ENCODE results near the gene FHIT. TPM values are rescaled to one million over a fixed set of nuclear protein-coding genes. Genes with fewer than 3 reads are reported as not detected.
"Not testable (repeated sequence)": the region's sequence is repeated elsewhere in the genome, so short reads cannot be mapped to it uniquely, and the experiment has no call there.

FHIT gene
- total RNA-seq, 1 donor from 2014 or later: 7.9 TPM

DNA sequence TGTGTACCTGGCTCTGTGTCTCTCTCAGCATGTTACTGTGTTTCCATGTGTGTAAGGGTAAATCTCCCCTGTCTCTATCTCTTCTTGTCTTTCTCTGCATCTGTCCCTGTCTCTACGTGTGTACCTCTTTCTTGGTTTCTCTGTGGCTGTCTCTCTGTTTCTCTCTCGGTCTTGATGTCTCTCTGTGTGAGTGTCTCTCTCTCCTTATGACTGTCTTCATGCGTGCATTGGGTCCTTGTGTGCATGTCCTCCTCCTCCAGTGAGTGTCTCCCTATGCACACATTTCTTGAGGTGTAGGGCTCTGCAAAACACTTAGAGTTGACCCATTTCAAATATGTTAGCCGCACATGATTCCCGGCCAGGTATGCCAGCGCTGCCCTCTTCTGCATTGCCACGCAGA is 1298.1 kb downstream of the FHIT start:
- DNase-seq (ENCODE audit: low spot score): no peak

DNA sequence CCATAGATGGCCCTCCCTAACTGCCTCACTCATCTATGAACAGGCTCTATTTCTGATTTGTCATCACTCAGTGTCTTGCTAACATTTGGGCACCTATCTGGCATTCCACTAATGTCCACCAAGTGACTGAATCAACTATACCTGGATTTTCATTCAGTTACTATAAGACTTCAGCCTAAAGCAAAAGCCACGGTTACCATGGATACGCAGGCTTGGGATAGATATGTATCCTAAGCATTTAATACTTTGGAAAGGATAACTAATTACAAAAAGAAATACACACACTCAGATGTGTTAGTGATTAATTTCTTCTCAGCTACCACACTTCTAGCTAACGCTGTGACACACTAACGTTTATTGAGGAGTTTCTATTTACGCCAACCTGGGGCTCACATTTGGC is 1301.9 kb downstream of the FHIT start:
- DNase-seq (ENCODE audit: low spot score): no peak

DNA sequence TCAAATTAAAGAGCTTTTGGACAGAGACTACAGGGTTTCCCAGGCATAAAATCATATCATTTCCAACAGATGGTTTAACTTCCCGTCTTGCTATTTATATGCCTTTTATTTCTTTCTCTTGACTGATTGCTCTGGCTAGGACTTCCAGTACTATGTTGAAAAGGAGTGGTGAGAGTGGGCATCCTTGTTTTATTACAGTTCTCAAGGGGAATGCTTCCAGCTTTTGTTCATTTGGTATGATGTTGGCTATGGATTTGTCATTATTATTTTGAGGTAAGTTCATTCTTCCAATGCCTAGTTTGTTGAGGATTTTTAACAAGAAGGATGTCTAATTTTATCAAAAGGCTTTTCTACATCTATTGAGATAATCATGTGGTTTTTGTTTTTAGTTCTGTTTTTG is 1304.9 kb downstream of the FHIT start:
- DNase-seq (ENCODE audit: low spot score): no peak

DNA sequence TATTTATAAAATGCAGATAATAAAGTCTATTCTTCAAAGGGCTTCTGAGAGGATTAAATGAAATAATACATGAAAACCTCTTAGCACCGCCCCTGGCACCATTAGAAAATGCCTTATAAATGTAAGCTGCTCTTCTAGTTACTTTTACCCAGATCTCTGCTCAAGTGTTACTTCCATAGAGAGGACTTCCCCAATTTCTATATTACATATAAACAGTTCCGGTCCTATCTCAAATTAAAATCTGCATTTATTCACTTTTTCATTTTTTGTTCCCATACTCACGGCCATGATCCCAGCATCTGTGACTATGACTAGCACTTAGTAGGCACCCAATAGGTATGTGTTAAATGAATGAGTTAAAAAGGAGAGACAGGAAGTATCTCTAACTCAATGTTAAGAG is 1310.5 kb downstream of the FHIT start:
- no peak for DNase-seq (ENCODE audit: low spot score)

DNA sequence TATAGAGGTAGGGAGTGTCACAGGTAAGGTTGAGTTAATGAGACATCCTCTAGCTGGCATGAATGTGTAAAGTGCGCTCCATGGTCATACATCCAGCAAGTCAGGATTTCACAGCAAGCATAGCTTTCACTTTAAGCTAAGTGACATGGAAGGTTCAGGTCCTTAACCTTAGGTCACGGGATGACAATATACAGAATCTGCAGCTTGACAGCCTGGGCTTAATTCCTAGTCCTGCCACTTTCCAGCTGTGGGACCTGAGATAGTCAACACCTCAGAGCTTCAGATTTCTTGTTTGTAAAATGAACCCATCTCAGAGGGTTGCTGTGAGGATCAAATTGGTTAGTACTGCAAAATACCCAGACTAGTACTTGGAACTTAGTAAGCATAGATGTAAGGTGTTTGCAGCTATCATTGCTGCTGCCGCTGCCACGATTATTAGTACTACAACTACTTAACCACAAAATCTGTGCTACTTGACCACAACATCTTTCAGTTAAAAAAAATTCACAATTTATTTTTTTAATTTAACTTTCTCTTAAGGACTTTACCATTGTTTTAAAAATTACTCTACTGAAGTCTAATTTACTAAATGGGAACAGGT is 1311.3 kb downstream of the FHIT start:
- DNase-seq (ENCODE audit: low spot score): no peak

DNA sequence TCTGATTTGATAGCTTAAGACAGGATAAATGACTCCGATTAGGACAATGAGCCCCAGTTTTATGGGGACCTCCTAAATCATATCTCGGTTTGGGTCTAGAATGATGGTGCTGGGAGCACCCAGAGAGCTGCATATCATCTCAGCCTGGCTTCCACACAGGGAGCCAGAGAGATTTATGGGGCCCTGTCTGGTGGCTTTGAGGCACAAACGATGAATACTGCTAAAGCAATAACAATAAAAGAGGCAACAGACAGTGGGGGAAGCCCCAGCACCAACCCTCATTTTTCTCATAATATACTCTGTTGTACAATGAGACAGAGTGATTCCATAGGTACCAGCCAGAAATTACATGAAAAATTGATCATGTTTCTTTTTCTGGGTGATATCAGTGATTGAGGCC is 1312.4 kb downstream of the FHIT start:
- DNase-seq (ENCODE audit: low spot score): no peak

DNA sequence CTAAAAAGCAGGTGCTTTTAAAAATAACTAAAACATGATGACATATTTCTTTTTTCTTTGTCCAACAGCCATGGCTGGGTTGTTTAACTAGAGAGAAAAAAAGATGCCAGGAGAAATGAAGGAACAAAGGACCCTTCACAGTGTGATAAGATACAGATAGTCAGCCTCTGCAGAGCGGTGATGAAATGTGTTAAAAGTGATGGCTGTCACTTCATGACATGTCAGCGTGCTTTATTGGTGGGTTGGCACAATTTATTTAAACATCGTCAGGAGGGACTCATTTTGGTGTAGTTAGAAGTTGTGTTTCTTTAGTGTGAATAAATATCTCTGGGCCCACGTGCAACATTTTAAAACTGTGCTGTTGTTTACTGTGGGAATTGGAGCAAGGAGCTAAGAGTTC is 1314.1 kb downstream of the FHIT start:
- DNase-seq (ENCODE audit: low spot score): no peak

DNA sequence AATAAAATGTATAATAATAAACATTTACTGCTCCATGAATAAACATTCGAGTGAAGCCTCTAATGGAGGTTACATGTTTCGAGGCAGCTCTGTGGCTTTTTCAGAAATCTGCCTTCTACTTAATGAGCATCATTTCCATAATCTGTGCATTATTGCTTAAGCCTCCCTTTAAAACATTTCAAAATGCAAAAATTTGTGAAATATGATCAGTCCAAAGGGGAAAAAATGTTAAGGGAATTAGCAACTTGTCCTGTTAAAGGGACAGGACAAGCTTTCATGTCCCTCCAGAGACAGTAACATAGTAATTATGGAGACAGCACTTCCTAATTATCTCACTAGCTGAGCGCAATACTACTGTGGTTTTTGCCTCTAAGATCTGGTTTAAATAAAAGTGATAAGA is 1314.8 kb downstream of the FHIT start:
- no peak for DNase-seq (ENCODE audit: low spot score)

DNA sequence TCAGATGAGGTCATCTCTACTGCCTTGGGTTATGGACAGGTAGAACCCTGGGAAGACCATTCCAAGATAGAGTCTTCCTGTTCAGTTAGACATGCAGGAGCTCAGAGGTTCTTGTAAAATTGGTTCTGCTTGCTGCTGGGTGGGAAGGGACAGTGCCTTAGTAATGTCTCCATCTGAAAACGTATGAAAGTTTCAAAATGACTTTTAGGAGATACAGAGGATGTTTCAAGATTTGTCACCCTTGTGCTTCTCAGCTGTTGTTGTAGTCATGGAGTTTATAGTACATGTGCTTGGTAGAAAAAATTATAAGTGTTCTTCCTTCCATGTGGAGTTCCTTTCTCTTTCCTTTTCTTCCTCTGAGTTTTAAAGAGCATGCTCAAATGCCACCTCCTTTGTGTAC is 1316.2 kb downstream of the FHIT start:
- no peak for DNase-seq (ENCODE audit: low spot score)

DNA sequence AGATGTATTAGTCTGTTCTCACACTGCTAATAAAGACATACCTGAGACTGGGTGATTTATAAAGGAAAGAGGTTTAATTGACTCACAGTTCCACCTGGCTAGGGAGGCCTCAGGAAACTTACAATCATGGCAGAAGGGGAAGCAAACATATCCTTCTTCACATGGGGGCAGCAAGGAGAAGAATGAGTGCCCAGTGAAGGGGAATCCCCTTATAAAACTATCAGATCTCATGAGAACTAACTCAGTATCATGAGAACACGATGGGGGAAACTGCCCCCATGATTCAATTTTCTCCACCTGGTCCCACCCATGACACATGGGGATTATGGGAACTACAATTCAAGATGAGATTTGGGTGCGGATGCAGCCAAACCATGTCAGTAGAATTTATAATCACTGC is 1316.7 kb downstream of the FHIT start:
- not testable (repeated sequence) for DNase-seq (ENCODE audit: low spot score)

DNA sequence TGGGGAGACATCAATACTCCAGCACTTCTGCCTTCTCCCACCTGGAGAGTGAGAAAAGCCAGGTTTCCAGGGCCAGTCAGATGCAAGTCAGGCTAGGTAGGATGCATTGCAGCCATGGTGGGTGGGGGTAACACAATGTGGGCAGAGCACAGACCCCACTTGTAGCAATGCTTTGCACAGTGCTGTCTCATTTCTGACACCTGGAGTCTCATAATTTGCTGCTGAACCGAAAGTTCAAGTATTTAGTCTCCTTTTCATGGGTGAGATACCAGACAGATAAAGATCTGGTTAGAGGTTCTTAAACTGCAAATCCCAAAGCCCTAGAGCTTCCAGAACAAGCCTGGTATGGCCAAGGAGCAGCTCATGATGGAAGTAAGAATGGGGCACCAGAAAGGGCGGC is 1321.1 kb downstream of the FHIT start:
- DNase-seq (ENCODE audit: low spot score): no peak

DNA sequence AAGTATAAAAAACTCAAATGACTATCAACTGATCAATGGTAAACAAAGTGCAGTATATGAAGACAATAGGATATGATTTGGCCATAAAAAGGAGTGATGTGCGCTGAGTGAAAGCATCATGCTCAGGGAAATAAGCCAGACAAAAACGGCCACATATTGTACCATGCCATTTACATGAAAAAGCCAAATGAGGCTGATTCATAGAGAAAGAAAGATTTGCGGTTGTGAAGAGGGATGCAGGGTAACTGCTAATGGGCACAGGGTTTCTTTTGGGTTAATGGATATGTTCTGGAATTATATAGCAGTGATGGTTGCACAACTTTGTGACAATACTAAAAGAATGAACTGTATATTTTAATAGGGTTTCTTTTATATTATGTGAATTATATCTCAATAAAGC is 1324.2 kb downstream of the FHIT start:
- no peak for DNase-seq (ENCODE audit: low spot score)

DNA sequence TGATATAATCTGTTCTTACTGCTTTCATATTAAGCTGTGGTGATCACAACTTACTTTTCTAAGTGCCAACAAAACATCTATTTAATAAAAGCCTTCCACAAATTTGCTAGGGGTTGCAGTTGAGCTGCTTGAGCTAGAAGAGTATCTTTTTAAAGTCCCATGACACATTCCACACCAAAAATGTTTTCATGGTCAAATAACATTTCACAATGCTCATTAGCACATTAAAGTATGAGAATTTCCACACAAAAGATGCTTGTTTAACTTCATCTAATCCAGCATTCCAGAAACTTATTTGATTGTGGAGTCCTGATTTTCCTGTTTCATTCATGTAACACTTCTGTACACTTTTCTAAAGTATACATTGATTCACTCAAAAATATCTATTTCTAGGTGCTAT is 1325.3 kb downstream of the FHIT start:
- DNase-seq (ENCODE audit: low spot score): no peak

DNA sequence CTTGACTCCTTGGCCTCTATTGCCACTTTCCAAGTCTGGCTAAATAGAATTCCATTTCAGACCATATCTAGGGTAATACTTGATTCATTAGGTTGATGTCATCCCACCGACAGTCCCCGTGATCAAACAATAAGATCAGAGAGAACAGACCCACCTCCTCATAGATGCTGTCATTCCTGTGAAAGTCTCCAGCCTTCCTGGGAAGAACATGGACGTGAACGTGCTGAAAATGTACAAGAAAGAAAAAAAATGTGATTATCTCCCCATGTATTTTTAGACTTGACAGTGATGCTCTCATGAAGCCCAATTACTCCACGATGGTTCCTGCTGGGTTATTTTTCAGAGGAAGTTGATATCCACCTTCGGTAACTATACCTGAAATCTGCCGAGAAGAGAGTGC is 1329.1 kb downstream of the FHIT start:
- DNase-seq (ENCODE audit: low spot score): no peak

DNA sequence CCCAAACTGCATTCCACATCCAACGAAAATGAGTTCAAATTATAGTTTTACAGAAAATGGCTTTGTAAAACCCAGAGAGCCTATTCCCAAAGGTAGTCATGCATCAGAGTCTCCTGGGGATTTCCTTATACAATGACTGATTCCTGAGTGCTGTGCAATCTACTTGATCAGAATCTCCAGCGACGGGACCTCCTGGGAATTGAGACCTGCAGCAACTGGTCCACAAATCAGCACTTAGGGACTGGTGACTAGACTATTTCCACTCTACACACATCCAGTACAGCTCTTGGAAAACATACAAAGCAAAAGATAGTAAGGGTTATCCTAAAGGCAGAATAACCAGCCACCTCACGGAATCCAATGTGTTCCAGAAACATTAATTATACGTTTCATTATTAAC is 1330.4 kb downstream of the FHIT start:
- no peak for DNase-seq (ENCODE audit: low spot score)

DNA sequence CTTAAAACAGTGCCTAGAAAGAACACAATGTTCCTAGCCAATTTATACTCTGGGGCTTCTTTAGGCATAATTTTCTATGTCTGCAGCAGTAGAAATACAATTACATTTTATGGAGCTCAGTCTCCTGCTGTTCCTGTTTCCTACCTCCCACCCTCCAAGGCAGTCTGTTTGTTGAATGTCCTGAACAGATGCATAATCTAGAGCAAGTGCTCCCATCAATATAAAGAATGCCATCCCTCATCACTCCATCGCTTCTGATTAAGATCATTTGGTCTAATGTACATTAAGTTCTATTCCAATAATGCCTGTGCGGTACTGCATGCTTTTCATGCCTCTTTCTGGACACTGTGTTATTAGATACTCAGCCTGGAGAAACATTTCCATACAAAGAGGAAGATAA is 1331.7 kb downstream of the FHIT start:
- DNase-seq (ENCODE audit: low spot score): no peak

DNA sequence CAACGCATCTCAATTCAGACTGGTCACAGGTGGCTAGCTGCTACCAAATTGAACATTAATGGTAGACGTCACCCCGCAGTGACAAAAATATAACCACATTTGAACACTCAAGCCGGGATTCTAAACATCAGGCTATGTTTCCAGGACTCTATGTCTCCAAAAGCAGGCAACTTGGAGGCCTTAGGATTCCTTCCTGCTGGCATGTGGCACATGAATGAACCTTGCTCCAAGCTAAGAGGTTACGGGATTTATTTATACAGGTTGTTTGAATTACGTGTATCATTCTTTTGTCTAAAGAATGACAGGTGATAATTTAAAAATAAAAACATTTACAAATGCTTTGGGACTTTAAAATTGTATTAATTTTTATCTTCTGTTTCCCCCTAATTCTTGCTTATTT is 1337.0 kb downstream of the FHIT start:
- DNase-seq (ENCODE audit: low spot score): no peak

DNA sequence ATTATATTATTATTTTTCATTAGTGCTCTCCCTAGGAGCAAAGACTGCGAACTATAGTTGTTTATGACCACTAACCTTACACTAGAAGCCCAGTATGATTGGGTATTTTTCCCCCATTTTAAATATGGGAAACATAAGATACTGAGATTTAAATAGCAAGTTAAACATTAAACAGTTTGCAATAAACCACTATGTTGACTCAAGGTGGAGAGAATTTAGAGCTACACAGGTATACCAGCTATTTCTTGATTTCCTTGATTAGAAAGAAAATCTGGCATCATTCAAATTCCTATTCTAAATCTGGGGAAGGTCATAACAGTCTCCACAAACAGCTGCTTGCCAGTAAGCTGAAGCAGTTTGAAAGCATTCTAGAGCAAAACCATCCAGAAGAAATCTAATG is 1337.6 kb downstream of the FHIT start:
- DNase-seq (ENCODE audit: low spot score): no peak

DNA sequence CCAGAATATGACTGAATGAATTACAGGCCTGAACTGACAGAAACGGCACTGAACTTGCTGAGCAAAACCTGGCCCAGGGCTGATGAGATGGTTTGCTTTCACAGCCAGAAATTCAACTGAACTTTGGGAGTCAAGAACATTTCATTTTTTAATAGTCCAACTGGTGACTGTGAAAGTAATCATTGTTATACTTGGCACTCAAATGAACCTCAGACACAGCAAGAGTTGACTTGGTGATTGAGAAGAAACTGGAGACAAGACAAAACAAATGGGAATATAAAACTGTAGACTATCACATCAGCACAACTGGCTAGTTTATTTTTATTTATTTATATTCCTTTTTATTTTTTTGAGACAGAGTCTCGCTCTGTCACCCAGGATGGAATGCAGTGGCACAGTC is 1342.6 kb downstream of the FHIT start:
- DNase-seq (ENCODE audit: low spot score): no peak

DNA sequence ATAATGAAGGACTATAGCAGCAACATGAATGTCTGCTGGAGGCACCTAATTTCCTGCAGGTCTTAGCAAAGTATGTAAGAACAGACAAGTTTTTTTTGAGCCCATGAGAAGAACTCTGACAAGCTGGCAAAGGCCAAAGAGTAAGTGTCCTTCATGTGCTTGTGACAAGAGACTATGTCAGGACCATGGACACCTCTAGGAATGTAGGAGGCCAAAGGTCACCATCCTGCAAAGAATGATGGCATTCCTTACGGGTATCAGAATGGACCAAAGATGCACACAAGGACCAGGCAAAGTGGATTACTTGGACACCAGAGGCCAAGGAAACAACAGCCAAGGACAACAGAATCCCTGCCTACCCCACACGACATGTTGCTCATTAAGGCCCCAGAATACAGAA is 1343.0 kb downstream of the FHIT start:
- DNase-seq (ENCODE audit: low spot score): no peak

DNA sequence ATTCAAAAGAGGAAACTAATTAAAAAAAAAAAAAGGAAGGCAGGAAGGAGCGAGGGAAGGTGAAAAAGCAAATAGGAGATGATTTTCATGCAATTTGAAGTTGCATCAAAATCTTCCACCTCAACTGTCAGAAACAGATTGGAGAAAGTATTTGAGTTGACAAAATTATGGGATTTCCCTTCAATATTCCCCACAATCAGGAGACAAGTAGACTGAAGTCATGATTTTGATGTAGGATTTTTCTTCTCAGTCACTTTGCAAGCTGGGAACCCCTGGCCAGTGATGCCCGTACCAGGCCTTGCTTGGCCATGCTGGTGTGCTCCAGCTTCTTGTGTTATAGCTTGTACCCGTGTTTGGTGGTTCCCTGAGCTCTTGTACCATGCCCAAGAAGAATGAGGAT is 1347.0 kb downstream of the FHIT start:
- DNase-seq (ENCODE audit: low spot score): no peak

DNA sequence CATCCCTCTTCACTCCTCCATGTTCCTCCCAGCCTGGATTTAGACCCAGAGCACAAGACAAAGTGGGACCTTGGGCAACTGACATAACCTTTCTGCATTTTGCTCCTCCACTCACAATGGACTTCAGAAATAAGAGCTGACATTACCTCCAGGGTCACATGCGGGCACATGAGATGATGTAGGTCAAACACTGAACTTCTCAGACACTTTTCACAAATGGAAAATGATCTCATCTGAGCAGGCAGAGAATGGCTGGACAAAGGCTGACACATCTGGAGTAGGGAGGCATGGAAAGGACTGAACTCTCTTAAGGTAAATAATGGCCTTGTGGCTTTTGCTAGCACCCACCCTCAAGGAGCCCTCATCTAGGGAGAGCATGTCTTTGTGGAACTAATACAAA is 1352.2 kb downstream of the FHIT start:
- DNase-seq (ENCODE audit: low spot score): no peak

DNA sequence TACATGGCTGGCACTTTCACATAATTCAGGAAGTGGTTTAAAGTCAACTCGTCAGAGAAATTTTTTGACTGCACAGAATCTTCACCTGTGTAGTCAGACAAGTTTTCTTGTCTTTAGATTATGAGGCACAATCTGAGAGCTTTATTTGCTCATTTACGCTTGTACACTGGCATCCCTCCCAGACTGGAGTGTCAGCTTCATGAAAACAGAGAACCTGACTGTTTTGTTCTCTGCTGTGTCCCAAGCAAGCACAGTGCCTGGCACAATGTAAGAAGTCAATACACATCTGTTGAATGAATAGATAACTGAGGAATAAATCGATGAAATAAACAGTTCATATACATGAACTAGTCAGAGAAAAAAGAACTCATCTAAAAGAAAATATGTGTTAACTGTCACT is 1355.3 kb downstream of the FHIT start:
- DNase-seq (ENCODE audit: low spot score): no peak

DNA sequence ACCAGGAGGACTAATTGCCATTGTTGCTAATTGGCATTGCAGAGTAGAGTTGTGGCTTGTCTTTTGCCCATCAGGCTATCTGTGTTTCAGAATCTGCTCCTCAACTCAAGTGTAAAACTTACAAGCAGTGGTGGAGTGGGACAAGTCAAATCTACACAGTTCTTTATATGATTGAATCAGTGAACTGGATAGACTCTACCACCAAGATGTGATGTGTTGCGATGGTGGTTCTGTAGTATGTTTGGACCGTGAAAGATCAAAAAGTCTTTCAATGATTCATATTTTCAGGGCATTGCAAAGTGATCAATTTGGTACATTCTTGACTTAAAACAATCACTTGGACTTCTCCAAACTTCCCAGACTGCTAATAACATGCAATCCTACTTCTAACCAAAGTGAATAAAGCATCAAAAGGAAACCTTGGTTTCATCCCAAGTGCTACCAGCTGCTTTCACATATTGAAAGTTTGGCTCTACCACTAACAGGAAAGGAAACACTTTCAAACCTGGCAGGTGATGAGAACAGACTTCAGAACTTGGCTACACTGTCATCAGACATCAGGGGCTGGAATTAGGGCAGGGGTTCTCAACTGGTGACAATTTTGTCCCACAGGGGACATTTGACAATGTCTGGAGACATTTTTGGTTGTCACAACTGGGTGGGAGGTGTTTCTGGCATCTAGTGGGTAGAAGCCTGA is 1356.7 kb downstream of the FHIT start:
- no peak for DNase-seq (ENCODE audit: low spot score)

Measured in umbilical cord (tissue), 2 donors.